Measurements from ENCODE around the gene RASGEF1C. TPM values are rescaled to one million over a fixed set of nuclear protein-coding genes. Genes with fewer than 3 reads are reported as not detected.

RASGEF1C gene
- total RNA-seq, 1 experiment from 2014 or later, result not detected

GRCh38 chr5:180117000-180117725 lies 91.8 kb downstream of the RASGEF1C start:
- Histone ChIP-seq H3K36me3 (no peaks in the 10 kb centered on the region), H3K4me1 (replicated peaks) (no peaks in the 10 kb centered on the region), H3K9me3 (replicated peaks) (no peaks in the 10 kb centered on the region; the same call in 1 of the 2 replicates), H3K27me3 (replicated peaks) (no peaks in the 10 kb centered on the region), H3K4me3 (no peak overlapping the region), H3K27ac (no peak overlapping the region)
- DNase-seq (ENCODE audit: low read depth in 1 of 2, low spot score in 2 of 2), result no peak

GRCh38 chr5:180116077-180116999 lies 92.7 kb downstream of the RASGEF1C start:
- Histone ChIP-seq H3K27ac (no peak overlapping the region), H3K9me3 (replicated peaks) (no peaks in the 10 kb centered on the region), H3K4me3 (no peak overlapping the region), H3K27me3 (replicated peaks) (no peaks in the 10 kb centered on the region), H3K4me1 (replicated peaks) (no peaks in the 10 kb centered on the region), H3K36me3 (no peaks in the 10 kb centered on the region)
- DNase-seq (ENCODE audit: low read depth in 1 of 2, low spot score in 2 of 2), result no peak

- no peak for DNase-seq (ENCODE audit: low read depth in 1 of 2, low spot score in 2 of 2)
- H3K9me3 ChIP-seq (replicated peaks), result no peaks in the 10 kb centered on the region
- H3K4me3 ChIP-seq, result no peak overlapping the region
- H3K27ac ChIP-seq, result no peak overlapping the region
- H3K4me1 ChIP-seq (replicated peaks), result no peaks in the 10 kb centered on the region
- H3K36me3 ChIP-seq, result no peaks in the 10 kb centered on the region
- no peaks in the 10 kb centered on the region for H3K27me3 ChIP-seq (replicated peaks)
Observed at GRCh38 chr5:180115326-180116076, 93.5 kb downstream of the RASGEF1C start.

GRCh38 chr5:180114304-180115003 lies 94.6 kb downstream of the RASGEF1C start:
- no peak for DNase-seq (ENCODE audit: low read depth in 1 of 2, low spot score in 2 of 2)

GRCh38 chr5:180113660-180114303 lies 95.2 kb downstream of the RASGEF1C start:
- Histone ChIP-seq H3K4me3 (no peak overlapping the region), H3K4me1 (replicated peaks) (no peaks in the 10 kb centered on the region), H3K27ac (no peak overlapping the region), H3K27me3 (replicated peaks) (no peaks in the 10 kb centered on the region), H3K36me3 (no peaks in the 10 kb centered on the region), H3K9me3 (replicated peaks) (no peaks in the 10 kb centered on the region)
- DNase-seq (ENCODE audit: low read depth in 1 of 2, low spot score in 2 of 2), result peak in 1 of 2 experiments; percentile 41

More at GRCh38 chr5:180114304-180115003, 94.6 kb downstream of the RASGEF1C start:
- Histone ChIP-seq H3K36me3 (no peaks in the 10 kb centered on the region), H3K27ac (no peak overlapping the region), H3K4me1 (replicated peaks) (no peaks in the 10 kb centered on the region), H3K27me3 (replicated peaks) (no peaks in the 10 kb centered on the region), H3K9me3 (replicated peaks) (no peaks in the 10 kb centered on the region), H3K4me3 (no peak overlapping the region)

- Histone ChIP-seq H3K4me1 (replicated peaks) (no peaks in the 10 kb centered on the region), H3K9me3 (replicated peaks) (peaks cover 5% of the 10 kb centered on the region; the same call in 1 of the 2 replicates), H3K4me3 (no peak overlapping the region), H3K27ac (no peak overlapping the region), H3K27me3 (replicated peaks) (no peaks in the 10 kb centered on the region), H3K36me3 (no peaks in the 10 kb centered on the region)
- DNase-seq (ENCODE audit: low read depth in 1 of 2, low spot score in 2 of 2), result peak in 1 of 2 experiments; percentile 40
Observed at GRCh38 chr5:180112181-180112861, 96.7 kb downstream of the RASGEF1C start.

- peaks cover 6% of the 10 kb centered on the region; the same call in 1 of the 2 replicates for H3K9me3 ChIP-seq (replicated peaks)
- H3K36me3 ChIP-seq, result no peaks in the 10 kb centered on the region
- no peak overlapping the region for H3K4me3 ChIP-seq
- H3K4me1 ChIP-seq (replicated peaks), result no peaks in the 10 kb centered on the region
- peak in 1 of 2 experiments; percentile 44 for DNase-seq (ENCODE audit: low read depth in 1 of 2, low spot score in 2 of 2)
- no peak overlapping the region for H3K27ac ChIP-seq
- H3K27me3 ChIP-seq (replicated peaks), result no peaks in the 10 kb centered on the region
Observed at GRCh38 chr5:180111273-180112002, 97.6 kb downstream of the RASGEF1C start.

- Histone ChIP-seq H3K9me3 (replicated peaks) (peaks cover 6% of the 10 kb centered on the region; the same call in 1 of the 2 replicates), H3K36me3 (no peaks in the 10 kb centered on the region), H3K27me3 (replicated peaks) (no peaks in the 10 kb centered on the region), H3K4me3 (no peak overlapping the region), H3K4me1 (replicated peaks) (no peaks in the 10 kb centered on the region), H3K27ac (no peak overlapping the region)
- DNase-seq (ENCODE audit: low read depth in 1 of 2, low spot score in 2 of 2), result peak in 1 of 2 experiments; percentile 32
Observed at GRCh38 chr5:180109920-180110319, 99.1 kb downstream of the RASGEF1C start.

- Histone ChIP-seq H3K27ac (no peak overlapping the region), H3K4me3 (no peak overlapping the region), H3K36me3 (no peaks in the 10 kb centered on the region), H3K27me3 (replicated peaks) (no peaks in the 10 kb centered on the region), H3K9me3 (replicated peaks) (peaks cover 6% of the 10 kb centered on the region; the same call in 1 of the 2 replicates), H3K4me1 (replicated peaks) (no peaks in the 10 kb centered on the region)
- DNase-seq (ENCODE audit: low read depth in 1 of 2, low spot score in 2 of 2), result no peak
Observed at GRCh38 chr5:180107005-180107404, 102.0 kb downstream of the RASGEF1C start.

GRCh38 chr5:180105827-180106312 lies 103.1 kb downstream of the RASGEF1C start:
- Histone ChIP-seq H3K36me3 (no peaks in the 10 kb centered on the region), H3K27ac (no peak overlapping the region), H3K27me3 (replicated peaks) (no peaks in the 10 kb centered on the region), H3K4me1 (replicated peaks) (no peaks in the 10 kb centered on the region), H3K9me3 (replicated peaks) (peaks cover 6% of the 10 kb centered on the region), H3K4me3 (no peak overlapping the region)
- DNase-seq (ENCODE audit: low read depth in 1 of 2, low spot score in 2 of 2), result no peak

GRCh38 chr5:180104168-180104530 lies 104.9 kb downstream of the RASGEF1C start:
- no peak for DNase-seq (ENCODE audit: low read depth in 1 of 2, low spot score in 2 of 2)
- H3K36me3 ChIP-seq, result no peaks in the 10 kb centered on the region
- no peak overlapping the region for H3K4me3 ChIP-seq
- H3K9me3 ChIP-seq (replicated peaks), result peaks cover 6% of the 10 kb centered on the region
- no peaks in the 10 kb centered on the region for H3K4me1 ChIP-seq (replicated peaks)
- H3K27me3 ChIP-seq (replicated peaks), result no peaks in the 10 kb centered on the region
- H3K27ac ChIP-seq, result no peak overlapping the region

Measured in SJSA1 (cell line).